Measurements from ENCODE around the gene ADORA1.

DNA sequence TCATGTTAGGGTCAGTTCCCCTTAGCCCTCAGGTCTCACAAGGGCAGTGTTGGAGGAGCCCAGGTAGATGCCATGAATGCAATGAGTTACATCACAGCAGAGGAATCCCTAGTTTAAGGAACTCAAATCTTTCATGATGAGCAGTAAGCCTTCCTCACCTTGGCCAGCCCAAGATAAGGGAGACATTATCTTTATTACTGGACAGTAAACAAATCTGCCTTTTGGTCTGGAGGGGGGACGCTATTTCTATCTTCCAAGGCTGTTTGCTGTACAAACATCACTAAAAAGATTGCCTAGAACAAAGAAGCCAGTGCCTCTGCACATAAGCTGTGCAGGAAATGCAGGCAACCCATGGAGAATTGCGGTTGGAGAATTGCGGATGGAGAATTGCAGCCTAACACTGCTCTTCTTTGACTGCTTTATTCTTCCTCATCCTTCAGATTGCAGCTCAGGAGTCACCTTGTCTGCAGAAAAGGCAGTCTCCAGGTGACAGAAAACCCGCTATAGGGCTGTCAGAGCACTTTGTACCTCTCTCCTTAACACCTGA is 61.2 kb downstream of the ADORA1 start:
- TF ChIP-seq, protein P1, sequence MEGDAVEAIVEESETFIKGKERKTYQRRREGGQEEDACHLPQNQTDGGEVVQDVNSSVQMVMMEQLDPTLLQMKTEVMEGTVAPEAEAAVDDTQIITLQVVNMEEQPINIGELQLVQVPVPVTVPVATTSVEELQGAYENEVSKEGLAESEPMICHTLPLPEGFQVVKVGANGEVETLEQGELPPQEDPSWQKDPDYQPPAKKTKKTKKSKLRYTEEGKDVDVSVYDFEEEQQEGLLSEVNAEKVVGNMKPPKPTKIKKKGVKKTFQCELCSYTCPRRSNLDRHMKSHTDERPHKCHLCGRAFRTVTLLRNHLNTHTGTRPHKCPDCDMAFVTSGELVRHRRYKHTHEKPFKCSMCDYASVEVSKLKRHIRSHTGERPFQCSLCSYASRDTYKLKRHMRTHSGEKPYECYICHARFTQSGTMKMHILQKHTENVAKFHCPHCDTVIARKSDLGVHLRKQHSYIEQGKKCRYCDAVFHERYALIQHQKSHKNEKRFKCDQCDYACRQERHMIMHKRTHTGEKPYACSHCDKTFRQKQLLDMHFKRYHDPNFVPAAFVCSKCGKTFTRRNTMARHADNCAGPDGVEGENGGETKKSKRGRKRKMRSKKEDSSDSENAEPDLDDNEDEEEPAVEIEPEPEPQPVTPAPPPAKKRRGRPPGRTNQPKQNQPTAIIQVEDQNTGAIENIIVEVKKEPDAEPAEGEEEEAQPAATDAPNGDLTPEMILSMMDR (tag by site-specific recombination; IDR thresholded peaks at IDR 0.05) = no peak
- TF ChIP-seq ZBTB20 (tag by site-specific recombination; IDR thresholded peaks at IDR 0.05) (no peak), MZF1 (tag by site-specific recombination; IDR thresholded peaks at IDR 0.05; ENCODE audit: borderline replicate concordance) (no peak), SCRT1 (tag by site-specific recombination; IDR thresholded peaks at IDR 0.05; ENCODE audit: borderline replicate concordance) (no peak), ZNF184 (tag by site-specific recombination; IDR thresholded peaks at IDR 0.05) (no peak), ZNF324 (tag by site-specific recombination; IDR thresholded peaks at IDR 0.05) (no peak), GLI4 (tag by site-specific recombination; IDR thresholded peaks at IDR 0.05) (no peak)
- TF ChIP-seq, protein P2, sequence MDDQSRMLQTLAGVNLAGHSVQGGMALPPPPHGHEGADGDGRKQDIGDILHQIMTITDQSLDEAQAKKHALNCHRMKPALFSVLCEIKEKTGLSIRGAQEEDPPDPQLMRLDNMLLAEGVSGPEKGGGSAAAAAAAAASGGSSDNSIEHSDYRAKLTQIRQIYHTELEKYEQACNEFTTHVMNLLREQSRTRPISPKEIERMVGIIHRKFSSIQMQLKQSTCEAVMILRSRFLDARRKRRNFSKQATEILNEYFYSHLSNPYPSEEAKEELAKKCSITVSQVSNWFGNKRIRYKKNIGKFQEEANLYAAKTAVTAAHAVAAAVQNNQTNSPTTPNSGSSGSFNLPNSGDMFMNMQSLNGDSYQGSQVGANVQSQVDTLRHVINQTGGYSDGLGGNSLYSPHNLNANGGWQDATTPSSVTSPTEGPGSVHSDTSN (CRISPR knock-in tag; IDR thresholded peaks at IDR 0.05) = no peak
- TF ChIP-seq, protein P3, sequence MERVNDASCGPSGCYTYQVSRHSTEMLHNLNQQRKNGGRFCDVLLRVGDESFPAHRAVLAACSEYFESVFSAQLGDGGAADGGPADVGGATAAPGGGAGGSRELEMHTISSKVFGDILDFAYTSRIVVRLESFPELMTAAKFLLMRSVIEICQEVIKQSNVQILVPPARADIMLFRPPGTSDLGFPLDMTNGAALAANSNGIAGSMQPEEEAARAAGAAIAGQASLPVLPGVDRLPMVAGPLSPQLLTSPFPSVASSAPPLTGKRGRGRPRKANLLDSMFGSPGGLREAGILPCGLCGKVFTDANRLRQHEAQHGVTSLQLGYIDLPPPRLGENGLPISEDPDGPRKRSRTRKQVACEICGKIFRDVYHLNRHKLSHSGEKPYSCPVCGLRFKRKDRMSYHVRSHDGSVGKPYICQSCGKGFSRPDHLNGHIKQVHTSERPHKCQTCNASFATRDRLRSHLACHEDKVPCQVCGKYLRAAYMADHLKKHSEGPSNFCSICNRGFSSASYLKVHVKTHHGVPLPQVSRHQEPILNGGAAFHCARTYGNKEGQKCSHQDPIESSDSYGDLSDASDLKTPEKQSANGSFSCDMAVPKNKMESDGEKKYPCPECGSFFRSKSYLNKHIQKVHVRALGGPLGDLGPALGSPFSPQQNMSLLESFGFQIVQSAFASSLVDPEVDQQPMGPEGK (tag by site-specific recombination; IDR thresholded peaks at IDR 0.05) = no peak
- TF ChIP-seq, protein P4, sequence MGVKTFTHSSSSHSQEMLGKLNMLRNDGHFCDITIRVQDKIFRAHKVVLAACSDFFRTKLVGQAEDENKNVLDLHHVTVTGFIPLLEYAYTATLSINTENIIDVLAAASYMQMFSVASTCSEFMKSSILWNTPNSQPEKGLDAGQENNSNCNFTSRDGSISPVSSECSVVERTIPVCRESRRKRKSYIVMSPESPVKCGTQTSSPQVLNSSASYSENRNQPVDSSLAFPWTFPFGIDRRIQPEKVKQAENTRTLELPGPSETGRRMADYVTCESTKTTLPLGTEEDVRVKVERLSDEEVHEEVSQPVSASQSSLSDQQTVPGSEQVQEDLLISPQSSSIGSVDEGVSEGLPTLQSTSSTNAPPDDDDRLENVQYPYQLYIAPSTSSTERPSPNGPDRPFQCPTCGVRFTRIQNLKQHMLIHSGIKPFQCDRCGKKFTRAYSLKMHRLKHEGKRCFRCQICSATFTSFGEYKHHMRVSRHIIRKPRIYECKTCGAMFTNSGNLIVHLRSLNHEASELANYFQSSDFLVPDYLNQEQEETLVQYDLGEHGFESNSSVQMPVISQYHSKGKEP (tag by site-specific recombination; IDR thresholded peaks at IDR 0.05) = no peak

Measured in HEK293 (cell line).